Measurements from ENCODE around the gene ZNF57.

Gene ZNF57

DNA sequence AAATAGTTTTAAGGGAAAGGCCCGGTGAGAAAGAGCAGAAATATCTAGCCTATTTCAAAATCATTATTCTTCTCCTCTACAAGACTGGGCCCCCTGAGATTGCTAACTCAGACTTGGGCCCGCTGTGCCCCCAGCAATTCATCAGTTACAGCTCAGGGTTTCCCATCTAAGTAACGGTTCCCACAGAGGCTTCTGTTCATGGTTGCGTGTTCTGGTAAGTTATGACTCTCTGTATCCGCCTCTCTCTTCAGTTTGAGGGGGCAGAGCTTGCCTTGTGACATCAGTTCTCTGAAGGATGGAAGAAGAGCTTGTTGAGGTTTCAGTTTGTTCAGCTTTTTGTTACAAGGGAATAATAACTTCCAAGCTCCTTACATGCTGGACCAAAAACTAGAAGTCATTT is 11.6 kb downstream of the ZNF57 start:
- no peak overlapping the region for H3K27ac Mint-ChIP-seq
- H3K9me3 Mint-ChIP-seq, result peaks cover 54% of the 10 kb centered on the region

DNA sequence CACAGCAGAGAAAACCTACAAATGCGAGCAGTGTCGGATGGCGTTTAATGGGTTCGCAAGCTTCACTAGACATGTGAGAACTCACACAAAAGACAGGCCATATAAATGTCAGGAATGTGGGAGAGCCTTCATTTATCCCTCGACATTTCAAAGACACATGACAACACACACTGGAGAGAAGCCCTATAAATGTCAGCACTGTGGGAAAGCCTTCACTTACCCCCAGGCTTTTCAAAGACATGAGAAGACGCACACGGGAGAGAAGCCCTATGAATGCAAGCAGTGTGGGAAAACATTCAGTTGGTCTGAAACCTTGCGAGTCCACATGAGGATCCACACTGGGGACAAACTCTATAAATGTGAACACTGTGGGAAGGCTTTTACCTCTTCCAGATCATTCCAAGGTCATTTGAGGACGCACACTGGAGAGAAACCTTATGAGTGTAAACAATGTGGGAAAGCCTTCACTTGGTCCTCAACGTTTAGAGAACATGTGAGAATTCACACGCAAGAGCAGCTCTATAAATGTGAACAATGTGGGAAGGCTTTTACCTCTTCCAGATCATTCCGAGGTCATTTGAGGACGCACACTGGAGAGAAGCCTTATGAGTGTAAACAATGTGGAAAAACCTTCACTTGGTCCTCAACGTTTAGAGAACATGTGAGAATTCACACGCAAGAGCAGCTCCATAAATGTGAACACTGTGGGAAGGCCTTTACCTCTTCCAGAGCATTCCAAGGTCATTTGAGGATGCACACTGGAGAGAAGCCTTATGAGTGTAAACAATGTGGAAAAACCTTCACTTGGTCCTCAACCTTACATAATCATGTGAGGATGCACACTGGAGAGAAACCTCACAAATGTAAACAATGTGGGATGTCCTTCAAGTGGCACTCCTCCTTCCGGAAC is 16.8 kb downstream of the ZNF57 start:
- no peak overlapping the region for H3K27ac Mint-ChIP-seq
- no peaks in the 10 kb centered on the region for H3K27me3 Mint-ChIP-seq (ENCODE audit: low read depth)
- H3K4me1 Mint-ChIP-seq, result no peaks in the 10 kb centered on the region
- H3K36me3 Mint-ChIP-seq (ENCODE audit: low read depth), result peaks cover 70% of the 10 kb centered on the region
- peaks cover 47% of the 10 kb centered on the region for H3K9me3 Mint-ChIP-seq
- H3K4me3 Mint-ChIP-seq, result no peak overlapping the region
- TF ChIP-seq, protein P1, sequence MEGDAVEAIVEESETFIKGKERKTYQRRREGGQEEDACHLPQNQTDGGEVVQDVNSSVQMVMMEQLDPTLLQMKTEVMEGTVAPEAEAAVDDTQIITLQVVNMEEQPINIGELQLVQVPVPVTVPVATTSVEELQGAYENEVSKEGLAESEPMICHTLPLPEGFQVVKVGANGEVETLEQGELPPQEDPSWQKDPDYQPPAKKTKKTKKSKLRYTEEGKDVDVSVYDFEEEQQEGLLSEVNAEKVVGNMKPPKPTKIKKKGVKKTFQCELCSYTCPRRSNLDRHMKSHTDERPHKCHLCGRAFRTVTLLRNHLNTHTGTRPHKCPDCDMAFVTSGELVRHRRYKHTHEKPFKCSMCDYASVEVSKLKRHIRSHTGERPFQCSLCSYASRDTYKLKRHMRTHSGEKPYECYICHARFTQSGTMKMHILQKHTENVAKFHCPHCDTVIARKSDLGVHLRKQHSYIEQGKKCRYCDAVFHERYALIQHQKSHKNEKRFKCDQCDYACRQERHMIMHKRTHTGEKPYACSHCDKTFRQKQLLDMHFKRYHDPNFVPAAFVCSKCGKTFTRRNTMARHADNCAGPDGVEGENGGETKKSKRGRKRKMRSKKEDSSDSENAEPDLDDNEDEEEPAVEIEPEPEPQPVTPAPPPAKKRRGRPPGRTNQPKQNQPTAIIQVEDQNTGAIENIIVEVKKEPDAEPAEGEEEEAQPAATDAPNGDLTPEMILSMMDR (IDR thresholded peaks at IDR 0.05; ENCODE audit: unreplicated experiment in 3 of 3), result no peak

More for the DNA sequence above, 11.6 kb downstream of the ZNF57 start:
- H3K4me1 Mint-ChIP-seq, result no peaks in the 10 kb centered on the region
- H3K4me3 Mint-ChIP-seq, result no peak overlapping the region
- peaks cover 69% of the 10 kb centered on the region for H3K36me3 Mint-ChIP-seq (ENCODE audit: low read depth)
- TF ChIP-seq, protein P1 (IDR thresholded peaks at IDR 0.05; ENCODE audit: unreplicated experiment in 3 of 3), result no peak
- peaks cover 3% of the 10 kb centered on the region for H3K27me3 Mint-ChIP-seq (ENCODE audit: low read depth)

DNA sequence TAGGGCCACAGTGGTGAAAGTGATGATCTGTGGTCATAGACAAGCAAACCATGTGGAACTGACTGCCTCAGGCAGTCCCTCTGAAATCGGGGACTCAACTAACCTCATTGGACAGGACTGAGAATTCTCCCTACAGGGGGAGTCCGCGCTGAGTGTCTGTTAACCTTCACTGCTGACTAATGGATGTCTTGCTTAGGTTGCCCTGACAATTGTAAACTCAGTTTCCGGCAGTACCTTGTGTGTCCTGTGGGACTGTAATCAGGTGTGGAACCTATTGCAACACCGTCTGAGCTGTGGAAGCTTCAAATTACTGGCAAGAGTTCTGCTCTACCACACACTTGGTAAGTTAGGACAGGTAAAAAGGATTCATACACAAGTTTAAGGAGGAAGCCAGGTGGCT is 22.3 kb downstream of the ZNF57 start:
- peaks cover 38% of the 10 kb centered on the region for H3K36me3 Mint-ChIP-seq (ENCODE audit: low read depth)
- H3K27me3 Mint-ChIP-seq (ENCODE audit: low read depth), result no peaks in the 10 kb centered on the region
- peaks cover 23% of the 10 kb centered on the region for H3K9me3 Mint-ChIP-seq
- H3K4me3 Mint-ChIP-seq, result no peak overlapping the region
- no peak overlapping the region for H3K27ac Mint-ChIP-seq
- no peaks in the 10 kb centered on the region for H3K4me1 Mint-ChIP-seq
- TF ChIP-seq, protein P1 (IDR thresholded peaks at IDR 0.05; ENCODE audit: unreplicated experiment in 3 of 3), result no peak

DNA sequence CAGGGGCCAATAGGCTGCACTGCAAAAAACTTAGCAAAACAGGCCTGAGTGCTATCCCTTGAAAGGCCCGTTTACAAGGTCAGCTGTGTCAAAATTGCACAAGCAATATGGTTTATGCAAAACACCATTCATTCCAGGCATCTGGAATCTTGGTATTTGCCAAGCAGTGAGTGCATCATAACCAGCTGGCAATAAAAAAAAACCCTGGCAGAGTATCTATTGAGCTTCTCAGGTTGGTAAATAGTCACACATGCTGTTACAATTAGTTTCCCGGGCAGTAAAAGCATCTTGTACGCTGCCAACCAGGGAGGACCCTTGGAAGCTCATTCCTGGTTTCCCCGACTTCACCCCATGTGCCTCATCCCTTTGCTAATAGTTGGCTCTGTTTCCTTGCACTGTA is 22.8 kb downstream of the ZNF57 start:
- TF ChIP-seq, protein P1 (IDR thresholded peaks at IDR 0.05; ENCODE audit: unreplicated experiment in 3 of 3), result no peak
- Mint-ChIP-seq H3K9me3 (peaks cover 21% of the 10 kb centered on the region), H3K4me1 (no peaks in the 10 kb centered on the region), H3K27ac (no peak overlapping the region), H3K36me3 (ENCODE audit: low read depth) (peaks cover 32% of the 10 kb centered on the region), H3K27me3 (ENCODE audit: low read depth) (no peaks in the 10 kb centered on the region), H3K4me3 (no peak overlapping the region)

DNA sequence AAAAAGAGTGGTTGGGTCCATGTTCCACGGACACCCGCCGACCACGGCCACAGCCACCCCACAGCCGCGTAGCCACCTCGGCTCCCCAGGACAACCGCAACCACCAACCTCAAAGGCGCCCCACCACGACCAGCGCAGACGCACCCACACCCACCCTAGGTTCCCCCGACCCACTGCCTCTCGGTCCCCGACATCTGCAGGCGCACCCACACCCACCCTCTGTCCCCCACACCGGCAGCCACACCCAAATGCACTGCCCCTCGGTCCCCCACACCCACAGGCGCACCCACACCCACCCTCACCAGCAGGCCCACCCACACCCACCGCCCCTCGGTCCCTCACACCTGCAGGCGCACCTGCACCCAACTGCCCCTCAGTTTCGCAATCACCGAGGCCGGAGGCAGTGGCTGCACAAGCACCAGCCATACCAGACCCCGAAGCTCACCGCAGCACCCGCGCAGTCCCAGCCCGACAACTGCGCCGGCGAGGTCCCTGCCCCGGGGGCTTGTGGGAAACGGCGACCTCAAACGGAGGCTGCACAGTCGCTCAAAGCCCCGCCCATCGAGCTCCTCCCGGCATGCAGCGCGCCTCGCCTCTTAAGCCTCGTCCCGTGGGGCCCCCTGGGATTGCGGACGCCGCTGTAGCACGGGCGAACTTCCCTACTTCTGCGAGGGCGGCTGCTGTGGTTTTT is 25.8 kb downstream of the ZNF57 start:
- no peaks in the 10 kb centered on the region for H3K27me3 Mint-ChIP-seq (ENCODE audit: low read depth)
- H3K4me3 Mint-ChIP-seq, result no peak overlapping the region
- TF ChIP-seq, protein P1 (IDR thresholded peaks at IDR 0.05; ENCODE audit: unreplicated experiment in 3 of 3), result no peak
- no peaks in the 10 kb centered on the region for H3K4me1 Mint-ChIP-seq
- H3K36me3 Mint-ChIP-seq (ENCODE audit: low read depth), result peaks cover 36% of the 10 kb centered on the region
- H3K27ac Mint-ChIP-seq, result no peak overlapping the region
- H3K9me3 Mint-ChIP-seq, result peaks cover 23% of the 10 kb centered on the region

Data from nephron (organoid).